ENCODE results near the gene ARPC1A. TPM values are rescaled to one million over a fixed set of nuclear protein-coding genes. Genes with fewer than 3 reads are reported as not detected.

Gene ARPC1A
- total RNA-seq, 2 donors from 2014 or later: 150 to 154 TPM

GRCh38 chr7:99331002-99331401, 5.3 kb downstream of the ARPC1A start:
- H3K9ac ChIP-seq (ENCODE audit: extremely low read depth, low read length, poor library complexity, severe bottlenecking): no peak overlapping the region
- no peaks in the 10 kb centered on the region for H3K27me3 ChIP-seq (ENCODE audit: control insufficient read depth, insufficient read depth, low read length, poor library complexity, severe bottlenecking)
- Mint-ChIP-seq H3K27ac (no peak overlapping the region), H3K4me3 (no peak overlapping the region), H3K36me3 (ENCODE audit: low read depth) (peaks cover 35% of the 10 kb centered on the region), H3K4me1 (peaks cover 9% of the 10 kb centered on the region), H3K9me3 (no peaks in the 10 kb centered on the region), H3K27me3 (ENCODE audit: insufficient read depth) (no peaks in the 10 kb centered on the region)
- H3K36me3 ChIP-seq (ENCODE audit: control insufficient read depth, insufficient read depth, low read length): peaks cover 36% of the 10 kb centered on the region
- H3K9me3 ChIP-seq (ENCODE audit: control insufficient read depth, low read length): no peaks in the 10 kb centered on the region
- H3K27ac ChIP-seq (ENCODE audit: low read depth, low read length): no peak overlapping the region
- H3K4me1 ChIP-seq (ENCODE audit: control insufficient read depth, insufficient read depth, low read length): no peaks in the 10 kb centered on the region
- WGBS, 2 experiments (ENCODE audit: insufficient coverage in 1 of 2, insufficient read length in 1 of 2): 87 to 100% methylated on average over 1 to 2 of the region's 2 CpGs
- TF ChIP-seq CTCF (conservative IDR thresholded peaks at IDR 0.05): no peak
- H3K4me3 ChIP-seq (ENCODE audit: low read length): no peak overlapping the region
- DNase-seq: no peak

DNA sequence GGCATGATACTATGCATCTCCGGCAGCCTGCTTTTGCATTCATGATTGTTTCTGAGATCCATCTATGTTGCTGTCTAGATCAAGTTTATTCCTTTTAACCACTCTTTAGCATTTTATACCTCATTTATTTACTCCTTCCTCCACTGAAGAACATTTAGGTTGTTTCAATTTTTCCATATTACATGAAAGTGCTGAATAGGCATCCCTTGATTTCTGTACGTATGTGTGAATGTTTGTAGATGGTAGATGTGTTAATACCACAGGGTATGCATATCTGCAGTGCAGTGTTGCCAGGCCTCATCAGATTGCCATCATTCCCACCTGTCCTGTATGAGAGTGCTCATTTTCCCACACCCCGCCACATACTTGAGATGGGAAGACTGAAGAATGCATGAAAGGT, 13.9 kb downstream of the ARPC1A start:
- no peaks in the 10 kb centered on the region for H3K4me1 Mint-ChIP-seq
- no peak overlapping the region for H3K4me3 Mint-ChIP-seq
- no peaks in the 10 kb centered on the region for H3K9me3 Mint-ChIP-seq
- peaks cover 71% of the 10 kb centered on the region for H3K36me3 ChIP-seq (ENCODE audit: control insufficient read depth, insufficient read depth, low read length)
- peaks cover 69% of the 10 kb centered on the region for H3K36me3 Mint-ChIP-seq (ENCODE audit: low read depth)
- H3K27ac Mint-ChIP-seq: no peak overlapping the region
- H3K27ac ChIP-seq (ENCODE audit: low read depth, low read length): no peak overlapping the region
- 94 to 98% methylated on average over 1 to 3 of the region's 3 CpGs for WGBS, 2 experiments (ENCODE audit: insufficient coverage in 1 of 2, insufficient read length in 1 of 2)
- no peaks in the 10 kb centered on the region for H3K27me3 Mint-ChIP-seq (ENCODE audit: insufficient read depth)
- no peak for TF ChIP-seq CTCF (conservative IDR thresholded peaks at IDR 0.05)
- no peaks in the 10 kb centered on the region for H3K27me3 ChIP-seq (ENCODE audit: control insufficient read depth, insufficient read depth, low read length, poor library complexity, severe bottlenecking)
- H3K9me3 ChIP-seq (ENCODE audit: control insufficient read depth, low read length): no peaks in the 10 kb centered on the region
- no peaks in the 10 kb centered on the region for H3K4me1 ChIP-seq (ENCODE audit: control insufficient read depth, insufficient read depth, low read length)
- H3K9ac ChIP-seq (ENCODE audit: extremely low read depth, low read length, poor library complexity, severe bottlenecking): no peak overlapping the region
- H3K4me3 ChIP-seq (ENCODE audit: low read length): no peak overlapping the region
- DNase-seq: no peak

DNA sequence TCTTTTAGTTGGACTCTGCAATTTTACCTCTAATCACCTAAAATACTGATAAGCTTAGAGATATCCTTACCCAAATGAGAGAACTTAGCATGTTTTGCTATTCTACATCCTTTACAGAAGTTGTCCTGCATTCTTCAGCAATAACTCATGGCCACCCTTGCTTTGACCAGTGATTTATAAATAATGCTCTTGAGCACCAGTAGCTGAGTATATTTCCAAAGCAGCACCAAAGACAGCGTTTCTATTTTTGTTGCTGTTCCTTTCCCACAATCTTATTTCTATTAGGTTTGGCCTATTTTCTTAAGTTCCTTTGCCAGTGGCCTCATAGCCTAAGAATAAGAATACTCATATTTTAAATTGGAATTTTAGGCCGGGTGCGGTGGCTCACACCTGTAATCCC, 15.0 kb downstream of the ARPC1A start:
- TF ChIP-seq CTCF (conservative IDR thresholded peaks at IDR 0.05): no peak
- H3K4me1 Mint-ChIP-seq: no peaks in the 10 kb centered on the region
- no peak overlapping the region for H3K9ac ChIP-seq (ENCODE audit: extremely low read depth, low read length, poor library complexity, severe bottlenecking)
- no peak overlapping the region for H3K27ac Mint-ChIP-seq
- no peaks in the 10 kb centered on the region for H3K27me3 Mint-ChIP-seq (ENCODE audit: insufficient read depth)
- H3K4me3 Mint-ChIP-seq: no peak overlapping the region
- no peaks in the 10 kb centered on the region for H3K9me3 Mint-ChIP-seq
- peaks cover 70% of the 10 kb centered on the region for H3K36me3 Mint-ChIP-seq (ENCODE audit: low read depth)
- H3K27ac ChIP-seq (ENCODE audit: low read depth, low read length): no peak overlapping the region
- WGBS, 2 experiments (ENCODE audit: insufficient coverage in 1 of 2, insufficient read length in 1 of 2): 94% methylated on average over 3 of the region's 3 CpGs
- DNase-seq: no peak
- no peaks in the 10 kb centered on the region for H3K9me3 ChIP-seq (ENCODE audit: control insufficient read depth, low read length)
- peaks cover 71% of the 10 kb centered on the region for H3K36me3 ChIP-seq (ENCODE audit: control insufficient read depth, insufficient read depth, low read length)
- no peaks in the 10 kb centered on the region for H3K27me3 ChIP-seq (ENCODE audit: control insufficient read depth, insufficient read depth, low read length, poor library complexity, severe bottlenecking)
- no peaks in the 10 kb centered on the region for H3K4me1 ChIP-seq (ENCODE audit: control insufficient read depth, insufficient read depth, low read length)
- no peak overlapping the region for H3K4me3 ChIP-seq (ENCODE audit: low read length)
